K562 (cell line): ENCODE data around the gene MED22. TPM values are rescaled to one million over a fixed set of nuclear protein-coding genes. Genes with fewer than 3 reads are reported as not detected.

Experiments used
- ASH1L ChIP-seq: fragments of 450-650 bp; IDR thresholded peaks from 2 replicates; pipeline ENCODE4 v1.6.1; 2018; ENCODE audit warnings: borderline replicate concordance, mild to moderate bottlenecking, low read depth; ENCODE audit not compliant: partially characterized antibody
- BCLAF1 ChIP-seq, 2 experiments: fragments of 450-650 bp in 1 of 2; IDR thresholded peaks; 2 replicates each; pipeline ENCODE4 v1.6.1; 2011 to 2017; ENCODE audit warnings: low read depth in 2 of 2, antibody characterized with exemption in 1 of 2, borderline replicate concordance in 1 of 2, low read length in 1 of 2, mild to moderate bottlenecking in 1 of 2, mixed read lengths in 1 of 2; ENCODE audit not compliant: control insufficient read depth in 1 of 2
- CUX1 ChIP-seq: fragments of 200-800 bp; sonication (Bioruptor generic); IDR thresholded peaks from 2 replicates; pipeline ENCODE4 v1.6.1; 2016; ENCODE audit warnings: missing genetic modification characterization, missing compliant biosample characterization
- E4F1 ChIP-seq: fragments of 250-450 bp; sonication (Bioruptor Pico); IDR thresholded peaks from 2 replicates; pipeline ENCODE4 v1.5.0; 2021; ENCODE audit warnings: mild to moderate bottlenecking, borderline replicate concordance
- ERF ChIP-seq: fragments of 450-650 bp; formaldehyde crosslinking; IDR thresholded peaks from 2 replicates; pipeline ENCODE4 v1.4.0; 2020; ENCODE audit warnings: mild to moderate bottlenecking, mixed read lengths
- RAD51 ChIP-seq: fragments of 450-650 bp; IDR thresholded peaks from 2 replicates; pipeline ENCODE4 v1.7.1; 2016; ENCODE audit warnings: low read depth, mild to moderate bottlenecking, borderline replicate concordance
- TRIM24 ChIP-seq, 2 experiments: fragments of 450-650 bp; IDR thresholded peaks; 2 replicates each; pipeline ENCODE4 v1.6.1; 2016
- ZKSCAN1 ChIP-seq: fragments of 150-350 bp; IDR thresholded peaks from 2 replicates; pipeline ENCODE4 v1.6.1; 2016; ENCODE audit warnings: low read depth, low read length
- ZKSCAN8 ChIP-seq: fragments of 200-800 bp; sonication (Bioruptor generic); IDR thresholded peaks from 2 replicates; pipeline ENCODE4 v1.6.1; 2016; ENCODE audit warnings: missing genetic modification characterization, missing compliant biosample characterization
- ZNF512 ChIP-seq: IDR thresholded peaks from 2 replicates; pipeline ENCODE4 v1.6.1; 2016; ENCODE audit warnings: missing genetic modification characterization, missing compliant biosample characterization
- ZNF551 ChIP-seq: fragments of 250-450 bp; sonication (Bioruptor Pico); IDR thresholded peaks from 2 replicates; pipeline ENCODE4 v1.5.0; 2021; ENCODE audit warnings: mild to moderate bottlenecking, moderate library complexity
- ZNF586 ChIP-seq: fragments of 450-650 bp; formaldehyde crosslinking; conservative IDR thresholded peaks from 2 replicates; pipeline ENCODE4 v1.4.0; 2020; ENCODE audit warnings: mild to moderate bottlenecking, moderate library complexity
- polyA plus RNA-seq, 8 experiments: library from polyadenylated mRNA; depleted of rRNA in 4 of 8; stranded (reverse) in 5 of 8; unstranded in 3 of 8; fragments of >200 nt; fragmentation: Nextera tagmentation in 2 of 8; fragmentation: Illumina TruSeq in 1 of 8; extraction: Ambion mirVana in 2 of 8; extraction: Trizol in 1 of 8; gene quantifications; 2 replicates each; pipeline versions ENCODE4 v1.2.1 to v1.2.3, GENCODE V29; 2011 to 2014; ENCODE audit warnings: inconsistent platforms in 1 of 8, missing spikeins in 1 of 8
- total RNA-seq, 7 experiments: library from RNA; depleted of rRNA in 6 of 7; stranded (reverse); fragments of >200 nt in 6 of 7; fragmentation: Illumina TruSeq in 2 of 7; extraction: Trizol in 2 of 7; gene quantifications; 2 replicates each; pipeline versions ENCODE4 v1.2.1 to v1.2.3, GENCODE V29; 2011 to 2021; ENCODE audit warnings: low replicate concordance in 1 of 7

Gene MED22
- total and polyA plus RNA-seq, 9 of the 15 experiments (the other 6 are each of a cell fraction or from before 2014, with no cell fraction given) = 0.73 to 35.6 (median 22.3) TPM

GRCh38 chr9:133351908-133352634, 4.1 kb upstream of the MED22 start (continued):
- TF ChIP-seq ZNF512 (tag) (no peak), BCLAF1 (IDR thresholded peaks at IDR 0.05; ENCODE audit: borderline replicate concordance in 1 of 2, control insufficient read depth in 1 of 2, low read depth in 2 of 2, low read length in 1 of 2) (no peak), TRIM24 (IDR thresholded peaks at IDR 0.05) (0 out of 4 replicates have a peak, but pooled peaks of 1 of the 2 experiments have one; percentile 10), ZNF586 (no peak), E4F1 (CRISPR knock-in tag) (no peak), ERF (peak; percentile 18; the same call in 1 of the 2 replicates), RAD51 (no peak), ZKSCAN8 (no peak), ZKSCAN1 (no peak), ASH1L (no peak), CUX1 (CRISPR knock-in tag) (no peak), ZNF551 (CRISPR knock-in tag) (no peak)
